ENCODE measurements around the gene CITED4. TPM values are rescaled to one million over a fixed set of nuclear protein-coding genes. Genes with fewer than 3 reads are reported as not detected.

Gene CITED4
- total and polyA plus RNA-seq, 2 donors (not counting 3 experiments of a cell fraction or from before 2014, with no cell fraction given): 3.8 to 11.3 TPM

- ChIA-PET POLR2A (no interaction called here), CTCF (interaction anchor here (0.8 to 1.0 kb wide), 2 partner anchors 17 to 45 kb away, joined by 3 read pairs; no protein-coding TSS in a partner anchor)
- H2AFZ ChIP-seq (ENCODE audit: low read depth, low read length): peak overlapping the region; percentile 1
- H4K20me1 ChIP-seq (replicated peaks; ENCODE audit: control insufficient read depth, extremely low read depth, insufficient read depth, low read length): no peaks in the 10 kb centered on the region
- BruUV-seq (replicated peaks): no TSS peak
- DNase-seq (ENCODE audit: low read depth, low spot score): peak; percentile 47
- TF ChIP-seq FOS (IDR thresholded peaks at IDR 0.05; ENCODE audit: borderline replicate concordance, insufficient read depth, low read length): no peak
- TF ChIP-seq JUN (IDR thresholded peaks at IDR 0.05; ENCODE audit: borderline replicate concordance, insufficient read depth, insufficient read length, low read depth): no peak
- TF ChIP-seq EZH2 (IDR thresholded peaks at IDR 0.05; ENCODE audit: borderline replicate concordance, low read depth, low read length, severe bottlenecking): no peak
- TF ChIP-seq MYC (IDR thresholded peaks at IDR 0.05; ENCODE audit: low read depth, low read length): no peak
- TF ChIP-seq MAX (IDR thresholded peaks at IDR 0.05; ENCODE audit: insufficient read depth, insufficient read length): no peak
- no peak for TF ChIP-seq GATA2 (IDR thresholded peaks at IDR 0.05; ENCODE audit: insufficient read depth, insufficient read length, low read depth, low read length)
- no peak for TF ChIP-seq CTCF (IDR thresholded peaks at IDR 0.05; ENCODE audit: extremely low read depth in 1 of 2, insufficient read depth in 1 of 2, low read depth in 1 of 2, low read length in 2 of 2)
- no peak for TF ChIP-seq POLR2A (IDR thresholded peaks at IDR 0.05; ENCODE audit: low read depth, low read length)
- no peak for TF ChIP-seq POLR2AphosphoS5 (IDR thresholded peaks at IDR 0.05; ENCODE audit: insufficient read depth, low read depth, low read length)
- H3K36me3 ChIP-seq (ENCODE audit: control insufficient read depth in 2 of 2, extremely low read depth in 1 of 2, insufficient read depth in 2 of 2, low read length in 2 of 2): no peaks in the 10 kb centered on the region
- no peaks in the 10 kb centered on the region for H3K9me3 ChIP-seq (replicated peaks; ENCODE audit: control insufficient read depth, insufficient read depth, low read length)
- no peaks in the 10 kb centered on the region for H3K79me2 ChIP-seq (ENCODE audit: control insufficient read depth, insufficient read depth, low read length)
- no peak overlapping the region for H3K4me2 ChIP-seq (ENCODE audit: insufficient read depth, low read length)
- FAIRE-seq: peak; percentile 55
- intact Hi-C loops (cut with micrococcal nuclease) (no loop called here), dilution Hi-C loops (cut with MboI; ENCODE audit: extremely low pct_ligation_motif_present, low sequenced_read_pairs) (no loop called here)
- no peaks in the 10 kb centered on the region for H3K9me1 ChIP-seq (replicated peaks; ENCODE audit: control insufficient read depth, extremely low read depth, insufficient read depth, low read length)
- H3K9ac ChIP-seq (replicated peaks; ENCODE audit: extremely low read depth, insufficient read depth, low read length): no peak overlapping the region
- no peak overlapping the region for H3K27ac ChIP-seq (ENCODE audit: insufficient read depth, low read depth, low read length)
- H3K27me3 ChIP-seq (ENCODE audit: control insufficient read depth in 2 of 2, insufficient read depth in 2 of 2, low read length in 2 of 2): no peaks in the 10 kb centered on the region
- H3K4me3 ChIP-seq (replicated peaks in 1 of 3; ENCODE audit: insufficient read depth in 1 of 3, low read depth in 1 of 3, low read length in 3 of 3): no peak overlapping the region
- peaks cover 14% of the 10 kb centered on the region for H3K4me1 ChIP-seq (ENCODE audit: control insufficient read depth, extremely low read depth, insufficient read depth, low read length)
Measured at GRCh38 chr1:40901886-40902852, 40.0 kb upstream of the CITED4 start.
